Islet of Langerhans (tissue), 1 donor: Measurements from ENCODE around the gene MRPS14.

Experiments
- FAIRE-seq: peaks from one replicate; lab custom pipeline; 2011; peaks lifted over from hg19 to GRCh38; lab: Jason Lieb, UNC

Gene MRPS14

DNA sequence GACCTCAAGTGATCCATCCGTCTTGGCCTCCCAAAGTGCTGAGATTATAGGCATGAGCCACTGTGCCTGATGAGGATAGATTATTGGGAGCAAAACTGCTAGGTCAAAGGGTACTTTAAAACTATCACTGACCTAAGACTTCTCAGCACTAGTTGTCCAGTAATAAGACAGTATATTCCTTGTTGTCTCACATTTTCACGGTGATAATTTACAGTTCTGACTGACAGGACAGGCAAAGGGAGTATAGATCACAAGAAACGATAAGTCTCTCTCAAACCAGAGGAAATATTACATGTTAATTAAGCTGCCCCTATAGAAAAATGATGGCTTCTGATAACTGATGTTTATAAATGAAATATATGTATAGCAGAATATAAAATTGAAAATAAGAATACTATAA, 3.7 kb downstream of the MRPS14 start:
- no peak for FAIRE-seq

- no peak for FAIRE-seq
These were observed 8.0 kb downstream of the MRPS14 start for GRCh38 chr1:175015243-175015642.

DNA sequence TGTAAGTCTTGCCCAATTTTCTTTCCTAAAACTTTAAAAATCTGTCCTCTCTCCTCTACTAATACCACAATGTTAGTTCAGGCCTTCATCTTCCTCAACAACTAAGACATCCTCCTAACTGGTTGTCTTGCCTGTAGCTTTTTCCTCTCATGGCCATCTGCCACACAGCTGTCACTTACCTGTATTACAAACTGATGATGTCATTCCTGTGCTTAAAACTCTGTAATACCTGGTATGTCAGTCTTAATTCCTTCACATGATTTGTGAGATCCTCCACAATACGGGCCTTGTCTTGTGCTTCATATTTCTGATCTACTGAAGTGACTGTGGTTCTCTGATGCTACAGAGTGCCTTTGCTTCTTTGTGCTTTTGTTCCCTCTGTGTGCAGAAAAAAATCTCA, 9.8 kb downstream of the MRPS14 start:
- FAIRE-seq: no peak

DNA sequence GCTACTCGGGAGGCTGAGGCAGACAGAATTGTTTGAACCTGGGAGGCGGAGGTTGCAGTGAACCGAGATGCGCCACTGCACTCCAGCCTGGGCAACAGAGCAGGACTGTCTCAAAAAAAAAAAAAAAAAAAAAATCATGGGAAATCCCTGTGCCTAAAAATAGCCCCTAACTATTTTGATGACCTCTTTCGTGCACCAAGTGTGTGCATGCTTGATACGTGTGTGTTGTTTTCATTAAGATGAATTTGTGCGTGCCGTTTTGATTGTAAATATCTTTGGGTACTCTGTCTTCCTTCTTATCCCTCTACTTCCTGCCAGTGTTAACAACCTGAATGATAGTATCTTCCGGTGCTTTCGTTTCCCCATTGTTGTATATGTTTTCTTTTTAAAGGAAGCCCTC, 13.7 kb downstream of the MRPS14 start:
- no peak for FAIRE-seq

GRCh38 chr1:175005085-175005783, 18.0 kb downstream of the MRPS14 start:
- FAIRE-seq: no peak

GRCh38 chr1:175003521-175003920, 19.7 kb downstream of the MRPS14 start:
- no peak for FAIRE-seq

- no peak for FAIRE-seq
These were observed 20.2 kb downstream of the MRPS14 start for GRCh38 chr1:175002910-175003517.

GRCh38 chr1:175000697-175001187, 22.5 kb downstream of the MRPS14 start:
- FAIRE-seq: no peak

DNA sequence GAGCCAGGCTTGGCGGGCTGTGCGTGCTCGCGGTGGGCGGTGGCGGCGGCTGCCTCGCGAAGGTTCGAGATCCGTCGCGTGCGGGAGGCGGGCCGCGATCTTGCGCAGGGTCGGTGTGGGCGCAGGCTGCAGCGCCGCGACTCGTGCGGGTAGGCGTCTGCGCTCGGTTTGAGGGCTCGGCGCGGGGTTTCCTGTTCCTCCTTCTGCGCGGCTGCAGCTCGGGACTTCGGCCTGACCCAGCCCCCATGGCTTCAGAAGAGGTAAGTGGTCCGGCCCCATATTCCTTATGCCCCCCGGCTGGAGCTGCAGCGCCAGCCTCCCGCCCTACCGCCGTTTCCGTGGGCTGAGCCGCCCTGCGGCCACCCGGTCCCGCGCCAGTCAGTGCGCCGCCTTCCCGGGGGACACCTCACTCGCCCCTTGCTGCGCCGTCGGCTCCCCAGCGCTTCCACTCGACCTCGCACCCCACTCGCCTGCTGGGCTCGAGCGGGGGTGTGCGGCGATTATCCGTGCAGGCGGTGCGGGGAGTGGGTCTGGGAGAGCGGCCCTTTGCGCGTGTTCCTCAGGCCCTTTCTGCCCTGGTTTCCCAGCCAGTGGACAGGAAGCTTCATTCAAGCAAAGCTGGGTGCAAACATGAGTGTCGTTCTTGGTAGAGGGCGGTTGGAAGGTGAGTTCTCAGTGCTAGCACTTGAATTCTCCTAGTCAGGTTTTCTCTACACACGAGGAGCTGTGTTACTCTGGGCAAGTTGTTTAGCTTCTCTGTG, 23.1 kb downstream of the MRPS14 start, which contains the start of gene CACYBP:
TSS of gene CACYBP (plus strand) at position 12 of the 761 bp plus-strand sequence. CDS start at position 246, 234 bp downstream.
- FAIRE-seq: no peak

- FAIRE-seq: peak; percentile 79
These were observed 23.8 kb downstream of the MRPS14 start for GRCh38 chr1:174999216-174999935.

DNA sequence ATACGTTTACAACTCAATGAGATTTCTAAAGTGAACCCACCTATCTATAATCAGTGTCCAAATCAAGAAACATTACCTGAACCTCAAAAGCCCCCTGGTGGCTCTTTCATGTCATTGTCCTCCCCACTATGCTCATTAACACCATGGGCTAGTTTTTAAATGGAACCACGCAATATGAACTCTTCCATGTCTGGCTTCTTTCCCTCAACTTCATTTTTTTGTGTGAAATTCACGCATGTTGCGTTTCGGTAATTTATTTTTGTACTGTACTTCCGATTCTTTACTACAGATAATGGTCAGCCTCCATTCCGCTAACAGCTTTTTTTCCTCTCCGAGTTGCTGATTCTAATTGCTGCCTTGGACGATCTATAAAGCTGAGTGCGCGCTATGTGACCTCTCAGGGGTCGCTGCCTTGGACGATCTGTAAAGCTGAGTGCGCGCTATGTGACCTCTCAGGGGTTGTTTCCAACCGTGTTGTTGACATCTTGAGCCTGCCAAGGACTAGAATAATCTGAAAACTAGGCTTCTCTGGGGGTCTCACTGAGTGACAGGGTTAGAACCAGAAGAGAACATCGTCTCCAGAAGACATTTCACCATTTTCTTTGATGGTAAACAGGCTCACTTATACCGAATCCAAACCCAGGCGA, 24.5 kb downstream of the MRPS14 start:
- FAIRE-seq: peak; percentile 41

- FAIRE-seq: no peak
These were observed 26.2 kb downstream of the MRPS14 start for GRCh38 chr1:174997041-174997440.

DNA sequence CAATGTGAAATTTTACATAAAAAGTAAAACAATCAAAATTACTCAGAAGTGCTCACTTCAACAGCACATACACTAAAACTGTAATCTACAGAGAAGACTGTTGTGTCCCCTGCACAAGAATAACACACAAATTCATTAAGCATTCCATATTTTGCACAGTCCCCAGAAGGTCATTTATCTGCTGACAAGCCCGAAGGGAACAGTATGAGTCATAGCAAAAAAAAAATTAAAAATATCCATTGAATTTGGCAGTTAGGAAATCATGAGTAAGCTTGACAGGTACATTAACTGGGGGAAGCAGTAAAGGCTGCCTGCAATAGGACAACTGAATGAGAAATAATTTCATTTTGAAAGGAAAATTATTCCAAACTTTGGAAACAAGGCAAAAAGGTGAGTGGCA, 26.7 kb downstream of the MRPS14 start:
- peak; percentile 5 for FAIRE-seq

- no peak for FAIRE-seq
These were observed 27.3 kb downstream of the MRPS14 start for GRCh38 chr1:174995916-174996315.

DNA sequence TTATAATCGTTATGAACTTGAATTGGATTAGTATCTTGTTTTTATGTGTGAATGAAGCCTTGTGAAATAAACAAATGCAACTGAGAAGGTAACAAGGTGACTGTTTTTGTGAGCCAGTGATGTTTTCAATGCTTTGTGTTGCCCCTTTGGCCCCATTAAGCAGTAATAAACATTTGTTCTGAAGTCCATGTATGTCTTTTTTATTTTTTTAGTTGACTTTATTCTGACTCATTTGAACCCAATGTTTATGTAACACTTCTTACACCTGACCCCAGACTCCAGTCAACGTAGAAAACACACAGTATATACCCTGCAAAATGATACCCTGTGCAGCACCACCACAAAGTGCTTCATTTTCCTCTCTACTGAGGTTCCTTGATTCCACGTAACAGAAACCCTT, 28.1 kb downstream of the MRPS14 start:
- no peak for FAIRE-seq

GRCh38 chr1:174991473-174991872, 31.8 kb downstream of the MRPS14 start:
- no peak for FAIRE-seq

DNA sequence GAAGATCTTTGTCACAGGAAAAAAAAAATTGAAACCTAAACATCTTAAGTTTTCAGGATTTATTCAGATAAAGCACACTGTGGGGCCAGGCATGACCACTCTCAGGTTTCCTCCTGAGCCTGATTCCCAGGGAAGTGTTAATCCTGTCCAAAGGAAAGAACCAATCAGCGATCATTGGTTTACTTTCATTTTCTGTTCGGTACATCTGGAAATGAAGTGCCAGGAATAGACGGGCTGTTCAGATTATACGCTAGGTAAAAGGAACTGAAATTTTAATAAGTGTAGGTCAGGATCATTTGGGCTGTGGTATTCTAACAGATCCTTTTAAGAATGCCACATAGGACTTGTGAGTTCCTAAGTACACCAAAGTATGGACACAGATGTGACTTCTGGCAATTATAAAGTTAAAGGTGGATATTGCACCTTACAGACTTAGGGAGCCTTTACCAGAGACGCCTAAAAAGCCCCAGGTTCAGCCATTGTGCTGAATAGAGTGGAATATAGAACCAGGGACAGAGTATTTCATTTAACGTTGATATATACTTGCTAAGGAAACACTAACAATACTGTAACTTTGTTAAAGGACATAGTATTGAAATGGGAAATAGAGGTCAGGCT, 32.7 kb downstream of the MRPS14 start:
- FAIRE-seq: peak; percentile 75

- no peak for FAIRE-seq
These were observed 33.5 kb downstream of the MRPS14 start for GRCh38 chr1:174989536-174990220.

DNA sequence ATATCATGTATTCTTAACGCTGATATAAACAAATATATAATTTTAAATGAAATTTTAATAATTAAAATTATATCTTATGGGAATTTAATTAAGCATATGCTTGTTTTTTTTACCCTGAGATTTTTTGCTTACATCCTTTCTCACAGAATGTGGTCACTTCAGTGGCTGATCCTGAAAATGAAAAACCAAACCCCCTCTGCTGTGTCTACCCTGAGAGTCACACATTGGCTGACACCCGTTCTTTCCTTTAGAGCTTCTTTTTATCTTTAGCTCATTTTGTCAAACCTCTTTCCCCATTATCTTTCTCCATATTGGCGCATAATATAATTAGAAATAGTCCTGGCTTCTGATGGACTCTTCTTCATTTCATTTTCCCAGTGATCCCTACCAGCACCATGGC, 34.2 kb downstream of the MRPS14 start:
- FAIRE-seq: no peak

- no peak for FAIRE-seq
These were observed 34.7 kb downstream of the MRPS14 start for GRCh38 chr1:174988539-174988938.

DNA sequence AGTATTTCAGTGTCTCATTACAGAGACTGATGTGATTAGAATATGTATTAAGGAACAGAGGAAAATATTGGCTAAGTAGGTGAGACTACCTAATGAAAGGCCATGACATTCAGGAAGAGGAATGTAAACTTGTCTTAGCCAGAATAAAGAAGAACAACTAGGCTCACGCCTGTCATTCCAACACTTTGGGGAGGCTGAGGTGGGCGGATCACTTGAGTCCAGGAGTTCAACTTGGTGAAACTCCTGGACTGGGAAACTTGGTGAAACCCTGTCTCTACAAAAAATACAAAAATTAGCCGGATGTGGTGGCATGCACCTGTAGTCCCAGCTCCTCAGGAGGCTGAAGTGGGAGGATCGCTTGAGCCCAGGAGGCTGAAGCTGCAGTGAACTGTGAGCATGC, 38.3 kb downstream of the MRPS14 start:
- FAIRE-seq: no peak
